HG02970 (cell line): ENCODE results near the gene NUDT16L1.

Experiments used
- ATAC-seq: cut with Tn5 transposase; IDR thresholded peaks from one replicate; pipeline ENCODE4 v1.9.1; 2021; ENCODE audit warnings: mild to moderate bottlenecking, moderate library complexity, moderate number of reproducible peaks; ENCODE audit not compliant: unreplicated experiment, low FRiP score

NUDT16L1 gene

DNA sequence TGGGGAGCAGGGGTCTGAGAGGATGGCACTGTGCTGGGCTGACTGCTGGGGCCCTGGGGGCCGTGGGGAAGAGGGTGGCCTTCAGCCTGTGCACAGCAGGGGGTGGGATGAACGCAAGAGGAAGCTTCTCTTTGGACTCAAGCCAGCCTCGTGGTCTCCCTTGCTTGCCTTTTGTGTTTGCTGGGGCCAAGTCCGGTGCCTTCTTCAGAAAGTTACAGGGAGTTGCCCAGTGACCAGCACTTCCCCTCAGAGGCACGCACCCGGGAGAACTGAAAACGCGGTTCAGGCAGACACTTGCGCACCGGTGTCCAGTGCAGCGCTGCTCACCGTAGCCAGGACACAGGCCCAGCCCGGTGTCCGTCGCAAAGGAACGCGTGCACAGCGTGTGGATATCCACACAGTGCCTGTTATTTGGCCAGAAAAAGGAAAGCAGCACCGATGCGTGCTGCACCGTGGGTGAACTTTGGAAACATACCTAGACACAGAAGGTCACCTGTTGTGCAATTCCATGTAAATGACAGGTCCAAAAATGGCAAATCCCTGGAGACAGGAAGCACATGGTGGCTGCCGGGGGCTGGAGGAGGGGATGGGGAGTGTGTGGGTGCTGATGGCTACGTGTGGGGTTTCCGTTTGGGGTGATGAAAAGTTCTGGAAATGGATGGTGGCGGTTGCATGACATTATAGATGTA is 29.4 kb upstream of the NUDT16L1 start:
- ATAC-seq: no peak

DNA sequence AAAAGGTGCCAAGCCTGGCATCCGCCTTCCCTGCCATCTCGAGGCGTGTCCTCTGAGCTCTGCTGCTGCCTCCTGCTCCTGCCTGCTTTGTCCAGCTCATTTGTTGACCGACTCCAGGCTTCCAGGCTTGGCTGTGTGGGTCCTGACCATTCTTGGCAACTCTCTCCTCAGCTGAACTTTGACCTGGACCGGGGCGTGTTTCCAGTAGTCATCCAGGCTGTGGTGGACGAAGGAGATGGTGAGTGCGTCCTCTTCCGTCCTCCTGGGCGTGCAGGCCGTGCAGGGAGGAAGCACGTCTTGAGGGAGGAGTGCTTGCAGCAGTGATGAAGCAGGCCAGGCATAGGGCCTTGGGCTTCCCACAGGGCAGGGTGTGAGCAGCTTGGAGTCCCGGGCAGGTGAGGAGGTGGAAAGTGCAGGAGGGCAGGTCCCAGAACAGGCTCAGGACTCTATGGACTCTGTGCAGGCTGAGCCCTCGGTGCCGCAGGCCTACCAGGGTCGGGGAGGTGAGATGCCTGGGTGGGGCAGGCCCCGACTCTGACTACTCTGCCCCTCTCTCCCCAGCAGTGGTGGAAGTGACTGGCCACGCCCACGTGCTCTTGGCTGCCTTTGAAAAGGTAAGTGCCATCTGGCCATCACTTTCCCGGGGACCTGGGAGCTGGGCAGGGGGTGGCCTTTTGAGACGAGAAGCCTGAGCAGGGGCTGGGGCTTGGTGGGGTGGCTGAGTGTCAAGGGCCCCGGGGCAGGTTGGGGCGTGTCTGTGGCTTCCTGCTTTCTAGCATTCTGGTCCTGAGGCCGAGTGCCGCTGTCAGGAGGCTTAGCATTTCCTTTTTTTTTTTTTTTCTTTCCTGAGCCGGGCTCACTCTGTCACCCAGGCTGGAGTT is 28.6 kb upstream of the NUDT16L1 start:
- ATAC-seq: no peak

DNA sequence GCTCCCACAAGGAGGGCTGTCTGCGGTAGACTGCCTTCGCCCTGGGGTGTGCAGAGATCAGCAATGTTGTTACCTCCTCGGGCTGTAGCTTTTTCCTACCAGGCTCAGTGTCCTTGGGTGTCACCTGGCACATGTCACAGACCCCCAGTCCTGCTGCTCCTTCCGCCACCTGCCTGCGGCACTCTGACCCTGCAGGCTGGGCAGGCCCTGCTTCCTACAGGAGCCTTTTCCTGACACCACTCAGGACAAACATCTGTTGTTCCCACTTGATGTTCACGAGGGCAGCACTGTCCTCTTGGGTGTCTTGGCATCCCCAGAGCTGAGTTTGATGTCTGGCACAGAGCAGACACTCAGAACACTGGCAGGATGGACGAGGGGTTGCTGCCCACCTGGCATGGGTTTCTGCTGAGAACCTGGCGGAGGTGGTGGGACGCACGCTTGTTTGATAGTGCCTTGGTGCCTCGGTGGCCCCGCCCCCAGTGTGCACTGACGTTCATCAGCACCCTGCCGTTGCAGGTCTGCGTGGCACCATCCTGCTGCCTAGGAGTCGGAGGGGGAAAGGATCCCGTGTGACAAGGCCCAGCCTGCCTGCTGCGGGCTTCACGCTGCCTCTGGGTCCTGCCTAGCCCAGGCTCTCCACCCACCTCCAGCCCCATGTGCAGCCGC is 26.7 kb upstream of the NUDT16L1 start:
- ATAC-seq: no peak

DNA sequence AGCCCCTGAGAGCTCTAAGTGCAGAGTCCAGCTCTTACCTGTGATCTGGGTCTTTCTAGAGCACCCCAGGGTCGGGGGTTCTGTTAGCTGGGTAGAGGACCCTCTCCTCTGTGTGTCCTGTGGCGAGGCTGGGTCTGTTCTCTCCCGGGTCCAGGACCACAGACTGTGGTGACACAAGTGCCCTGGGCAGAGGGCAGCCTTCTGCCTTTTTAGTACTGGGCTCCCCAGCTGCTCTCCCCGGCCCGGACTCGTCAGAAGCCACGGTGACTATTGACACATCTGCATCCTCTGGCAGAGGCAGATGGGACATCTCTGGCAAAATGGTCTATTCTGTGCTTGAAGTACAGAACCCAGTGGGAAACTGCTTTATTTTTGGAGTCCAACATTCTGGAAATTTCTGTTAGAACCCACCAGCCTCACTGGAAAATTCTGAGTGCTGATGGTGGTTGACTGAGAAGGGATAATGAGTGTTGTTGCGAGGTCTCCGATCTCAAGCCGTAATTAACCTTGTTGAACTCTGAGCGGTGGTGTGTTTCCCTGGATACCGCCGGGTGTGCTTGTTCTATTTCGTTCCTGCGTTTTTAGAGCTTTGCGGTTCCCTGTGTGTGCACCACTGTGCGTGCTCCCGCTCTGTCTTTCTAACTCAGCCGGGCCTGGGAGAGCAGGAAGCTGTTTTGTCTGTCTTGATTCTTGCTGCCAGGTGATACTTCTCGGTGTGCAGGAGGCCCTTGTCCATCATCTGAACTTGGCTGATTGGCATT is 26.0 kb upstream of the NUDT16L1 start:
- ATAC-seq: no peak

DNA sequence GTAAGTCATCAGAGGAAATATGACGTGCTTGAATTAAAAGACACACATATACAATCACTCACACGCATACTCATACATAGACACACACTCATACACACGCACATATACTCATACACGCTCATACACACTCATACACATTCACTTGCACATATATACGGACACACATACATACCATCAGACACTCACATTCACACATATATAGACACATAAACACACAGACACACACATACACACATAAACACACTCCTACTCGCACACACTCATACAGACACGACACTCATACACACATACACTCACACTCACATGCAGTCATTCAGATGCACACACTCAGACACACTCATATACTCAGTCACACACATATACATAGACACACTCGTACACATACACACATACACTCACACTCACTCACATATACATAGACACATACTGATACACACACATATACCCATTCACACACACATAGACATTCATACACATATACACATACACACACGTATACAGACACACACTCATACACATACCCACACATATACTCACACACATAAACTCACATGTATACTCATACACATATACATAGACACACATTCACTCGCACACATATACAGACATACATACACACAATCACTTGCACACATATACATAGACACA is 24.9 kb upstream of the NUDT16L1 start:
- ATAC-seq: no peak

DNA sequence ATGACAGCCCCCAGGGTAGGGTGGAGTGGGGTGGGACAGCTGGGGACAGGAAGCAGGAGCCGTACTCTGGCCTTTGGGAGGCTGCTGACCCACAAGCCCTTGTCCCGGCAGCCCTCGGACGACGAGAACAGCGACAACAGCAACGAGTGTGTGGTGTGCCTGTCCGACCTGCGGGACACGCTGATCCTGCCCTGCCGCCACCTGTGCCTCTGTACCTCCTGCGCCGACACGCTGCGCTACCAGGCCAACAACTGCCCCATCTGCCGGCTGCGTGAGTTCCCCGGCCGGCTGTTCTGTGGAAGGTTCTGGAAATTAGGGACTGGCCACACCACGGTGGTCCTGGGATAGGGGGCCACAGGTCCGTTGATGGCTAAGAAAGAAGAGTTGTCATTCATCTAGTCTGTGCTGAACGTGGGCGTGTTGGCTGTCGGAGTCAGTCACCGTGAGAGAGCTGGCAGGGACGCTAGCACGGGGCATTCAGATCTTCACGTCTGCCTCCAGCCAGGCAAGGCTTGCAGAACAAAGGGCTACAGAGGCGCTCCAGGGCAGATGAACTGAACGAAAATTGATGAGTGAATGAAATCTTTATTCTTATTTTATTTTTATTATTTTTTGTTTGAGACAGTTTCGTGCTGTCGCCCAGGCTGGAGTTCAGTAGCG is 19.8 kb upstream of the NUDT16L1 start:
- ATAC-seq: no peak

DNA sequence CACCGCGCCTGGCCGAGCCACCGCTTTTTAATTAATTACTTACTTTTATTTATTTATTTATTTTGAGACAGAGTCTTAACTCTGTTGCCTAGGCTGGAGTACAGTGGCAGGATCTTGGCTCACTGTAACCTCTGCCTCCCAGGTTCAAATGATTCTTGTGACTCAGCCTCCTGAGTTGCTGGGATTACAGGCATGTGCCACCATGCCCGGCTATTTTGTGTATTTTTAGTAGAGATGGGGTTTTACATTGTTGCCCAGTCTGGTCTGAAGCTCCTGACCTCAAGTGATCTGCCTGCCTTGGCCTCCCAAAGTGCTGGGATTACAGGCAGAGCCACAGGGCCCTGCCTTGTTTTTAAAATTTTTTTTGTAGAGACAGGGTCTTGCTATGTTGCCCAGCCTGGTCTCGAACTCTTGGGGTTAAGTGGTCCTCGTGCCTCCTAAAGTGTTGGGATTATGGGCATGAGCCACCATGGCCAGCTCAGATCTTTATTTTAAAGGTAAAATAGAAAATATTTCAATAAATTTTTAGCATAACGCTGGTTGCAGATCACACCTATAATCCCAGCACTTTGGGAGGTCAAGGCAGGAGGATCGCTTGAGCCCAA is 18.3 kb upstream of the NUDT16L1 start:
- no peak for ATAC-seq

DNA sequence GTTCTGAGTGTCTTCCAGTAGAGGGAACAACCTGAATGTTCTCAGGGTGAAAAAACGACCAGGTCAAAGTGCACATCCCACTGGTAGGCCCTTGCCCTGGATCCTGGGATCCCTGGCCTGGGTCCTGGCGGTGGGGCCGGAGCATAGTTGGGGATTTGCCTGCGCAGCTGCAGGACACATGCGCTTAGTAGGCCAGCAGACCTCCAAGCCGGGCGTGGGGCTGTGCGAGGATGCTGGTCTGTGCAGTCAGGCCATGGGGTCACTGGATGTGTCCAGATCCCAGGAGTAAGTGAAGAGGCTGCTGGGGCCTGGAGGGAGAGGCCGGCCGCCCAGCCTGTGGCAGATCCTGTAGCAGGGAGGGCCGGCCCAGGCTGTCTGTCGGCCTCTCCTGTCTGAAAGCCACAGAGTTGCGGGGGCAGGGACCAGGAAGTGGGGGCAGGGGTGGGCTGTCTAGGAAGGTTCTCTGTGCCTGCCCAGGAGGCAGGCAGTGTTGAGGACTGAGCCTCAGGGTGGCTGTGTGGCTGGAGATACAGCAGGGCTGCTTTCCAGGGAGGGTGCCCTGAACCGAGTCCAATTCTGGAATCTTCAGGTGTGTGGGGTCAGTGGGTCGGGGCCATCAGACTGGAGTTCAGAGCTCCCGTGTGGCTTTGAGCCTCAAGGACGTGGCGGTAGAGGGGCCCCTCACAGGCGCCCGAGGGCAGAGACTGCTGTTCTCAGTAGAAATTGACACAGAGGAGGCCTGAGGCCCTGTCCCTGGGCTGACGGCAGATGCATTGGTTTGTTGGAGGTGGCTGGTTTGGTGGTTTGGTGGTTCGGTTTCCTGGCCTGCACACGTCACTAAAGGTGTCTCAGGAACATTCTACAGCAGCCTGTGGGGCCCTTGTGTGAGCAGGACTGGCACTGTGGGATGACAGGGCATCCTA is 17.2 kb upstream of the NUDT16L1 start:
- no peak for ATAC-seq

DNA sequence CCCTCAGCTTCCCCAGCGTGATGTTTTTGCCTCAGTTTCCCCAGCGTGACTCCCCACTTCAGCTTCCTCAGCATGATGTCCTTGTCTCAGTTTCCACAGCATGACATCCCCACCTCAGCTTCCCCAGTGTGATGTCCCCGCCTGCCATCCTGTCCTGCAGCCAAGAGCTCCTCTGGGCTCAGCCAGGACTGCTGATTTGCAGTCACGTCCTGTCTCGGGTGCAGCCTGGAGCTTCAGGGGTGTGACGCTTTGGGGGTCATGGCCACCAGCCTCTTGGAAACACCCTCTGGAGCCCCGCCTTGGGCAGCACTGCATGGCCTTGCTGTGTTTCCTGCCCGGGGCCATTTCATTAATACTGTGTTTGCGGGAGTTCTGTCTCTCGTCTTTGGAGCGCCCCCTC is 16.5 kb upstream of the NUDT16L1 start:
- no peak for ATAC-seq

DNA sequence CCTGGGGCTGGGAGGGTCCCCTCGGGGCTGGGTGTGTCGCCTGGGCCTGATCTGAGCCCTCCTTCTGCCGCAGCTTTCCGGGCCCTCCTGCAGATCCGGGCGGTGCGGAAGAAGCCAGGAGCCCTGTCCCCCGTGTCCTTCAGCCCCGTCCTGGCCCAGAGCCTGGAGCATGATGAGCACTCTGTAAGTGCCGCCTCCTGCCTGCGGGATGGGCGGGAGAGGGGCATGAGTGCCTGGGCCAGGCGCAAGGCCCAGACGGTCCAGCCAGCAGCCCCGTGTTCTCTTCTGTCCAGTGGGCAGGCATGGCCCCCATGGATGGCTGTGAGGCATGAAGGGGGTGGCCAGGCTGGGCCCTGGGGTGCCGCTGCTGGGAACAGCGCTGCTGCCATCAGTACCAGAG is 16.0 kb upstream of the NUDT16L1 start:
- no peak for ATAC-seq

DNA sequence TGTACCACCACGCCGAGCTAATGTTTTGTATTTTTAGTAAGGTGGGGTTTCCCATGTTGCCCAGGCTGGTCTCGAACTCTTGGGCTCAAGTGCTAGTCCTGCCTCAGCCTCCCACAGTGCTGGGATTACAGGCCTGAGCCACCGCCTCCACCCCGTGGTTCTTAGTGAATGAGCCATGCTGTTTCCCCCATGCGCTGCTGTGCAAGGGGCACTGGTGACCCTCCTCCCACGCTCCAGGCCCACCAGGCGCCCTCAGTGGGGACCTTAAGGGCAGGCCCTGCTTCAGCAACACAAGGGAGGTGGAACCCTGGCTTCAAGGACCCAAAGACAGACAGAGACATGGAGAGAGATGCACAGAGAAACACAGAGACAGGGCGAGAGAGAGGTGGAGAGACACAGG is 15.4 kb upstream of the NUDT16L1 start:
- ATAC-seq: no peak

DNA sequence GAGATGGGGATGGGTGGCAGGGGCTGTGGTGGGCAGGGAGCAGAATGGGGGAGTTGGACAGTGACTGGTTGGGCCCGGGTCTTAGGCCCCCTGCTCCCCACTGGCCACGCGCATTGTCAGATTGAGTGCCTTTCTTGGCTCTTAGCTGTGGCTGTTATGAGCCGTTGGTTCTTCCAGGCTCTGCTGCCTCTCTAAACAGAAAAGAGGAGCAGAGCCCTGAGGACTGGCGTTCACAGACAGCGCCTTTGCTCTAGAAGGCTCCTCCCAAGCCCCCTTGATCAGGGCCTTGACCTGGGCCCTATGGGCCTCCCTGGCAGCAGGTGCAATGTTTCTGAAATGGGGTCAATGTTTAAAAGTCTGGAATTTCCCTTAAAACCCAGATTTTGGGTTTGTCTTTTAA is 14.8 kb upstream of the NUDT16L1 start:
- ATAC-seq: no peak

DNA sequence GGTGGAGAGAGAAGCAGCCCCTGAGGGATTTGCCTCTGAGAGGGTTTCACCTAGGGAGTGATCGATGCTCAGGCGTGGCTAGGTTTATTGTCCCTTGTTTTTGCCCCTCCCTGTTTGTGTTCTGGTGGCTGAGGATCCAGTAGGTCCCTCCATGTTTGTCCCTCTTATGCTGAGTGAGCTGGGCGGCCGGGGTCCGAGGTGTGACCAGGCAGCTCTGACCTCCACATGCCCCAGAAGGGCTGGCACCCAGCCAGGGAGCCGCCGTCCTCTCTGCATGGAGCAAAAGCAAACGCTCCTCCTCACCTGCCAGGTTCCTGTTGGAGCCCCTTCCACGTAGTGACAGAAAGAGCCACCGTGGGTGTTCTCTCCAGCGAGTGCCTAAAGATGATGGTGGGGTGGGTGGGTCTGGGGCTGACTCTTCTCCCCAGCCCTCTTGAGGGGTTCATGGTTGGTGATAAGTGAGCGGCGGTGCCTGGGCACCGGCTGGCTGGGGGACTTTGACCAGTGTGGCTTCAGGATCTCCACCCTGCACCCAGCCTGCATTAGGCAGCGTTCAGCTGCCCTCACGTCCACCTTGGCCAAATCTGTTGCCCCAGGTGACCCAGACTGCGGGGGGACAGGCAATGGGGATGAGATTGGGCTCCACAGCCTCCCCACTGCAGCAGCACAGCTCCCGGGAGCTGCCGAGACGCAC is 14.1 kb upstream of the NUDT16L1 start:
- ATAC-seq: no peak

DNA sequence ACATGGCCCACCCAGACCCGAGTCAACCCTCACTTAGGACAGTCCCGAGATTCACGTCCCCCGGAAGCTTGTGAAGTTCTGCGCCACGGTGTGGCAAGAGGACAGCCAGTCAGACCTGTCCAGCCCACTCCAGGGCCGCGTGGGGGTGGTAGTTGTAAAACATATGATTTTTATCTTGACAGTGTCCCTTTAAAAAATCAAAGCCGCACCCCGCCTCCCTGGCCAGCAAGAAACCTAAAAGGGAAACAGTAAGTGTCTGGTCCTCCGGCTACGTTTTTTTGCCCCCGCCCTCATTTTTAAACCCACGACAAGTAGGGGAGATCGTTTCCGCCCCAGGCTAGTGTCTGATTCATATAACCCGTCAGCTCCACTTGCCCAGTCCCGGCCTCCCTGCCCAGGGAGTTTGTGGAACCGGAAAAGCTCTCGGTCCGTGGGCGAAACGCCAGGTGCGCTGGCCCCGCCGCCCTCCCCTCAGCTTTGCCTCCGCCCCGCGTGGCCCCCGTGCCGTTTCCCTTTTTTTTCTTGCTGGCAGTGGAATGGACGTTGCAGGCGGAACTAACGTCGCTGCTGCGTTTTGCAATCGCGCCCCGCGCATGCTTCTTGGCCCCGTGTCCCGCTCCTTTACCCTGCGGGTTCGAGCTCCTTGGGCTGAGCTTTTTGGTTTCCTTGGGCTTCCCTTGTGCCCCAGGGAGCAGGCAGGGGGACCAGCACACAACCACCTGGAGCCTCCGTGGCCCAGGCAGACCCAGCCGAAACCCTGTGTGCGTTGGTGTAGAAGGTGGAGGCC is 13.3 kb upstream of the NUDT16L1 start:
- no peak for ATAC-seq

DNA sequence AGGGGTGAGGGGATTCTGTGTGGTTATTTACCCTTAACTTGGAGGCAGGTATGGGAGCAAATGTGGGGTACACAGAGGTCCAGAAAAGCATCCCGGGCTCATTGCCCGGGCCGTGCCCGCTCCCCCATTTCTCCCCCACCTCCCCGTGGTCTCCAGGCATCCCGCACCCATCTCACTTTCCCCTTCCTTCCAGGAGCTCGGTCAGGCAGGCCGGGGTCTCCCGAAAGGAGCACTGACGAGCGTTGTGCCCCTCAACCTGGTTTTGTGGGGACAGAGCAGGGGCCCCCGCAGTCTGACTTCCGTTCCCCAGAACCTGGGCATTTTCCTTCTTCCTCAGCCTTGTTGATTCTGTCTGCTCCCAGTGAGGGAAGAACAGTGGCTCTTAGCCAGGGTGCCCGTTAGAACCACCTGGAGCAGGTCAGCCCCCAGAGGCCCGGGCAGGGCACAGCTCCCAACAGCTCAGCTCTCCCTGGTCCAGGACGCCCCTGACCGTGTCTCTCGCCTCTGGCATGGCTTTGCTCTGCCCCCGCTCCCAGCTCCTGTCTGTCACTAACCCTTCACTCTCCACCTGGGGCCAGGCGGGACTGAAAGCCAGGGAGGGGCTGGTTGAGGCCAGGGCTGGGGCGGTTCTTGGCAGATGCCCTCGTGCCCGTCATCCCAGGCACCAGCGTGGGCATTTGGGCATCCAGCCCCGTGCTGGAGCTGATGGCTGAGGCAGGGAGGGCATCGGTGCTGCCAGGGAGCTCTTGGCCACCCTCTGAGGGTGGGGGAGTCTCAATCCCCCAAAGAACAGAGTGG is 12.5 kb upstream of the NUDT16L1 start:
- ATAC-seq: no peak

DNA sequence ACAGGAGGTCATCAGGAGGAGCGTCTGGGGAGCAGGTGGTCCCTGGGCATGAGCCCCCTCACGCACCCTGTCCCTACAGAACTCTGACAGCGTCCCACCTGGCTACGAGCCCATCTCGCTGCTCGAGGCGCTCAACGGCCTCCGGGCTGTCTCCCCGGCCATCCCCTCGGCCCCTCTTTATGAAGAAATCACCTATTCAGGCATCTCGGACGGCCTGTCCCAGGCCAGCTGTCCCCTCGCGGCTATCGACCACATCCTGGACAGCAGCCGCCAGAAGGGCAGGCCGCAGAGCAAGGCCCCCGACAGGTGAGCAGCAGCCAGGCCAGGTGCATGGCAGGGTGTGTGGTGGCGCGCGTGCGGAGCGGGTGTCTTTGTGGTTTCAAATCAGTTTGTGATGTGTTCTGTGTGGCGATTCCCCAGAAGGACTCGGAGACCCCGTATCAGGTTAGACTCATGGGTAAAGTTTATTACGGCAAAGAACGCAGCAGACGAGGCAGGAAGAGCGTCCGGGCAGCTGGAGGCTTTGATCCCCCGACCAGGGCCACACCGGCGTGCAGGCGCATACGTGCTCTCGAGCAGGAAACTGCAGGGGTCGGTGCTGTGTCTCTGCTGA is 11.8 kb upstream of the NUDT16L1 start:
- ATAC-seq: no peak
